Kidney epithelial cell (primary cell): ENCODE results near the gene TRERF1. TPM values are rescaled to one million over a fixed set of nuclear protein-coding genes. Genes with fewer than 3 reads are reported as not detected.

ENCODE experiments used
- DNase-seq: peaks from one replicate; pipeline ENCODE4 v3.0.0-alpha.2; 2010; ENCODE audit warnings: low read depth
- H3K27me3 ChIP-seq: 2 replicates; pipeline ENCODE4 v1.6.0; 2011; ENCODE audit warnings: low read length; ENCODE audit not compliant: control insufficient read depth, insufficient read depth
- H3K36me3 ChIP-seq: 2 replicates; pipeline ENCODE4 v1.5.1; 2011; ENCODE audit warnings: low read length; ENCODE audit not compliant: control insufficient read depth, insufficient read depth
- H3K4me3 ChIP-seq: 2 replicates; pipeline ENCODE4 v1.5.1; 2011; ENCODE audit warnings: low read depth, mild to moderate bottlenecking, control low read depth, low read length
- total RNA-seq: library from RNA; depleted of rRNA; stranded (reverse); fragments of >200 nt; gene quantifications from 2 replicates; pipeline ENCODE4 v1.2.3, GENCODE V29; 2015
- TF ChIP-seq, protein P1 (sequence below): IDR thresholded peaks from 2 replicates; pipeline ENCODE4 v1.5.1; 2011; ENCODE audit warnings: mild to moderate bottlenecking, moderate library complexity, low read length, control low read depth, inconsistent platforms; ENCODE audit not compliant: insufficient read depth, poor library complexity, severe bottlenecking

The TRERF1 gene
- total RNA-seq, 1 donor from 2014 or later: 1.4 TPM

DNA sequence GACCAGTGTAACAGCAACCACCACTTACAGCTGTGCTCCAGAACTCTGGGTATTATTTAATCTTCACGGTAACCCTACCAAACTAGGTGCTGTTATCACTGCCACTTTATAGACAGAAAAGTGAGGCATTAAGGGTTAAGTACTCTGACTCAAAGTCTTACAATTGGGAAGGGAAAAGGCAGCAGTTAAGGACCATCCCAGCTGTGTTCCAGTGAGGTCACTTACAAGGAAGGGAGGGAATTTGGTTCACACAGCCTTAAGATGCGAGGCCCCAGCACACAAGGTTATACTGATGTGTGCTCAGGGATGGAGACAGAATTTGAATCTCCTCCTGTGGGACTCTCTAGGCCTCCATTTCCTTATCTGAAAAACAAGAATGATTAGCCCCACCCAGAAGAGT is 46.7 kb downstream of the TRERF1 start:
- Histone ChIP-seq H3K4me3 (no peak overlapping the region), H3K27me3 (no peaks in the 10 kb centered on the region), H3K36me3 (no peaks in the 10 kb centered on the region)
- no peak for DNase-seq
- TF ChIP-seq, protein P1, sequence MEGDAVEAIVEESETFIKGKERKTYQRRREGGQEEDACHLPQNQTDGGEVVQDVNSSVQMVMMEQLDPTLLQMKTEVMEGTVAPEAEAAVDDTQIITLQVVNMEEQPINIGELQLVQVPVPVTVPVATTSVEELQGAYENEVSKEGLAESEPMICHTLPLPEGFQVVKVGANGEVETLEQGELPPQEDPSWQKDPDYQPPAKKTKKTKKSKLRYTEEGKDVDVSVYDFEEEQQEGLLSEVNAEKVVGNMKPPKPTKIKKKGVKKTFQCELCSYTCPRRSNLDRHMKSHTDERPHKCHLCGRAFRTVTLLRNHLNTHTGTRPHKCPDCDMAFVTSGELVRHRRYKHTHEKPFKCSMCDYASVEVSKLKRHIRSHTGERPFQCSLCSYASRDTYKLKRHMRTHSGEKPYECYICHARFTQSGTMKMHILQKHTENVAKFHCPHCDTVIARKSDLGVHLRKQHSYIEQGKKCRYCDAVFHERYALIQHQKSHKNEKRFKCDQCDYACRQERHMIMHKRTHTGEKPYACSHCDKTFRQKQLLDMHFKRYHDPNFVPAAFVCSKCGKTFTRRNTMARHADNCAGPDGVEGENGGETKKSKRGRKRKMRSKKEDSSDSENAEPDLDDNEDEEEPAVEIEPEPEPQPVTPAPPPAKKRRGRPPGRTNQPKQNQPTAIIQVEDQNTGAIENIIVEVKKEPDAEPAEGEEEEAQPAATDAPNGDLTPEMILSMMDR: no peak

DNA sequence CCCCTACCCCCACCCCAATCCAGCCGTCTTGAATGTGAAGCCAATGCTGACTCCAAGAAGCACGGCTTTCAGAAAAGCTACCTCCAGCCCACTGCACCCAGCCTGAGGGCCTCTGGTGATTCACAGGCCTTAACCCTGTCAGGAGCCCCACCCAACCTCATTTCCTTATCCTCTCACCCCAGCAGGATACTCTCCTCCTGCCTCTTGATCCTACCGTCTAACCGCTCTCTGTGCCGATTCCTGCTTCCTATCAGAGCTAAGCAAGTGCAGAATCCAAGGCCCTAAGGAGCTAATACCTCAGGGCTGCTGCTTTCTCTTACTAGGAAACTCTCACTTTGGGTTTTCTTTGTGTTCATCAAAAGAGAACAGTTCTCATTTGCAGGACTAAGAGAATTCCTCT is 47.2 kb downstream of the TRERF1 start:
- TF ChIP-seq, protein P1: no peak
- H3K36me3 ChIP-seq: no peaks in the 10 kb centered on the region

DNA sequence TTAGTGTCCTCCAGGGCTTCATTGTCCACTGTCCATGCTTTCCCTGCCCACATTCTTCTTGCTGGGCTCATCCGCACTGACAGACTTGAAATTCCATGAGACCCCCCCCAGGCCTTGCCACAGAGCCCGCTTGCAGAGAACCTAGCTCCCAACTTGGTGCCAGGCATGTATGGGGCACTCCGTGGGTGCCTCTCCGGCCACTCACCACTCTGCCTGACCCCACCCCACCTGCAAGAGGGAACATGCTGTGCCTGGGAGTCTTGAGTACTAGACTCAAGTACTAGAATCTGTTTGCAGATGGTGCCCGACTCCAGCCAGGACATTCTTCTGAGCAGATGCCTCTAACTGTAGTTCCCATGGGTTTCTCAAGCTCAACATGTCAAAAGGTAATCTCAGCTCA is 47.9 kb downstream of the TRERF1 start:
- Histone ChIP-seq H3K4me3 (no peak overlapping the region), H3K36me3 (no peaks in the 10 kb centered on the region), H3K27me3 (no peaks in the 10 kb centered on the region)
- TF ChIP-seq, protein P1: no peak
- DNase-seq: no peak

More for the DNA sequence above, 47.2 kb downstream of the TRERF1 start:
- Histone ChIP-seq H3K4me3 (no peak overlapping the region), H3K27me3 (no peaks in the 10 kb centered on the region)
- DNase-seq: peak; percentile 31

DNA sequence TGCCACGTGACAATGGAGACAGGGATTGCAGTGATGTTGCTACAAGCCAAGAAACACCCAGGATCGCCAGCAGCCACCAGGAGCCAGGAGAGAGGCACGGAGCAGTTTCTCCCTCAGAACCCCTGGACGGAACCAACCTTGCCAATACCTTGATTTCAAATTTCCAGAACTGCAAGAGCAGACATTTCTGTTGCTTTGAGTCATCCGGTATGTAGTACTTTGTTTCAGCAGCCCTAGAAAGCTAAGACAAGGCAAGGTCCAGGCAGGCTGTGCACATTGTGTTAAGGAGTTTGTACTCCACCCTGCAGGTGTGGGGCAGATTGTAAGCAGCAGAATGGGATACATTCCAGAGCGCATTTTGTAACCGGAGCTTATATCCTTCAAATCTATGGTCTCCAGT is 48.3 kb downstream of the TRERF1 start:
- Histone ChIP-seq H3K4me3 (no peak overlapping the region), H3K36me3 (no peaks in the 10 kb centered on the region), H3K27me3 (no peaks in the 10 kb centered on the region)
- TF ChIP-seq, protein P1: no peak
- DNase-seq: no peak

DNA sequence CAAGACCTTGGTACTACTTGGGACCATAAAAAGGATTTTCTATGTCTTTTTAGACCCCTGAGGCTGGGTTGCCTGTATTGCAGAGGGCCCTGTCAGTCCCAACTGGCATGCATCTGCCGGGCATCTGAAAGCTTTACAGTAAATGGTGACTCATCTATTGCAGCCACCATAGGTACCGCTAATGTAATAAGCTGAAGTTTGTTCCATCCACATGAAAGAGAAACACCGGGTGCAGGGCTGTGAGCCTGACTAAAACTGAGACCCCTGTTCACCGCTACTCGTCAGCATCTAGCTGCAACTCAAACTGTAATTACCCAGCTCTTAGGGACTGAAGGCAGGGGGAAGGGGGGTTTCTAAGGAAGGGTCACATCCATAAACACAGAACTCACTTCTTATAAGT is 49.5 kb downstream of the TRERF1 start:
- Histone ChIP-seq H3K27me3 (no peaks in the 10 kb centered on the region), H3K4me3 (no peak overlapping the region), H3K36me3 (no peaks in the 10 kb centered on the region)
- no peak for DNase-seq
- TF ChIP-seq, protein P1: no peak

DNA sequence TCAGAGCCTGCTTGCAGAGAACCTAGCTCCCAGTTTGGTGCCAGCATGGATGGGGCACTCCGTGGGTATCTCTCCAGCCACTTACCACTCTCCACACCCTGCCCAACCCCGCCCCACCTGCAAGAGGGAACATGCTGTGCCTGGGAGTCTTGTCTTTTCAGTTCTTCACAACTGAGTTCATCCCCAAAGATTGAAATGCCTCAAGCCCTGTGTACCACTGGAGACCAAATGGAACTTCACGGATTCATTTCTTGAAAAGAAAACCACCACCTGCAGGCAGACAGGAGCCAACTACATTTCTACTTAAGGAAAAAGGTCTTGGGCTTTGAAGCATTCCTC is 50.1 kb downstream of the TRERF1 start:
- no peak for DNase-seq
- Histone ChIP-seq H3K36me3 (no peaks in the 10 kb centered on the region), H3K4me3 (no peak overlapping the region), H3K27me3 (no peaks in the 10 kb centered on the region)
- TF ChIP-seq, protein P1: no peak
